GM12864 (cell line): ENCODE measurements around the gene CPNE6.

ENCODE experiments used
- DNase-seq: peaks from one replicate; pipeline ENCODE4 v3.0.0-alpha.2; 2011; ENCODE audit warnings: low read depth
- H3K4me3 ChIP-seq: 2 replicates; pipeline ENCODE4 v1.5.1; 2011; ENCODE audit warnings: mild to moderate bottlenecking, low read depth, low read length, control low read depth
- CTCF ChIP-seq: IDR thresholded peaks from 2 replicates; pipeline ENCODE4 v1.5.1; 2011; ENCODE audit warnings: low read depth, mild to moderate bottlenecking, moderate library complexity, low read length, control low read depth, inconsistent platforms; ENCODE audit errors: missing control alignments

CPNE6 gene

GRCh38 chr14:24072436-24072835 lies 1.1 kb downstream of the CPNE6 start:
- H3K4me3 ChIP-seq = no peak overlapping the region
- TF ChIP-seq CTCF = no peak
- DNase-seq = no peak

GRCh38 chr14:24072881-24073877 lies 1.8 kb downstream of the CPNE6 start:
- no peak overlapping the region for H3K4me3 ChIP-seq
- no peak for TF ChIP-seq CTCF
- DNase-seq = no peak

DNA sequence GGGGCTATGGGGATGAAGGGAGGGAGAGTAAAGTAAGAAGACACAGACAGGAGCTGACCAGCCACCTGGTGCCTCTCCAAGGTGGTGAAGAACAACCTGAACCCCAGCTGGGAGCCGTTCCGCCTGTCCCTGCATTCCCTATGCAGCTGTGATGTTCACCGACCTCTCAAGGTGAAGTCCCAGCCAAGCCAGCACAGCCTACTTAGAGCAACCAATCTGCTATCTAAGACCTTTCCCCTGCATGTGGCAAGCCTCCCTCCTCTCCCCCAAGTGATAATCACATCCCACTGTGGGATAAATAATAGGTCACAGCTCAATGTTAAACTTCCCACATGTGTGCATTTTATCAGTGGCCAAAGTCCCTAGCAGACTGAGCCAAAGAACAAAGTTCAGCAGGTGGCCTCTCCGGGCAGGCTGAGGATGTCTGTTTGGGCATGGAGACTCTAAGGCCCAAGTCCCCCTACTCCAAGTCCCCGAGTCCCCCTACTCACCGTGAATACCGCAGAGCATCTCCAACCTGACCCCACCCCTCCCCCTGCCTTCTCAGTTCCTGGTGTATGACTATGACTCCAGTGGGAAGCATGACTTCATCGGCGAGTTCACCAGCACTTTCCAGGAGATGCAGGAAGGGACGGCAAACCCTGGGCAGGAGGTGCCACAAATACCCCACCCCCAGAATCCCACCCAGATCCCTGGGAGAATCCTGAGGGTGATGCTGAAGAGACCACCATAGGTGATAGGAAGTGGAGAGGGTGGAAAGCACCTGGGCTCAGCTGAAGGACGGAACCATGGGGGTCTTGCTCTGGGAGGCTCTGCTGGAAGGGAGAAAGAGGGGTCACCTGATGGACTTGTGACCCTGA lies 3.5 kb downstream of the CPNE6 start:
- no peak for TF ChIP-seq CTCF
- no peak for DNase-seq
- H3K4me3 ChIP-seq = no peak overlapping the region

DNA sequence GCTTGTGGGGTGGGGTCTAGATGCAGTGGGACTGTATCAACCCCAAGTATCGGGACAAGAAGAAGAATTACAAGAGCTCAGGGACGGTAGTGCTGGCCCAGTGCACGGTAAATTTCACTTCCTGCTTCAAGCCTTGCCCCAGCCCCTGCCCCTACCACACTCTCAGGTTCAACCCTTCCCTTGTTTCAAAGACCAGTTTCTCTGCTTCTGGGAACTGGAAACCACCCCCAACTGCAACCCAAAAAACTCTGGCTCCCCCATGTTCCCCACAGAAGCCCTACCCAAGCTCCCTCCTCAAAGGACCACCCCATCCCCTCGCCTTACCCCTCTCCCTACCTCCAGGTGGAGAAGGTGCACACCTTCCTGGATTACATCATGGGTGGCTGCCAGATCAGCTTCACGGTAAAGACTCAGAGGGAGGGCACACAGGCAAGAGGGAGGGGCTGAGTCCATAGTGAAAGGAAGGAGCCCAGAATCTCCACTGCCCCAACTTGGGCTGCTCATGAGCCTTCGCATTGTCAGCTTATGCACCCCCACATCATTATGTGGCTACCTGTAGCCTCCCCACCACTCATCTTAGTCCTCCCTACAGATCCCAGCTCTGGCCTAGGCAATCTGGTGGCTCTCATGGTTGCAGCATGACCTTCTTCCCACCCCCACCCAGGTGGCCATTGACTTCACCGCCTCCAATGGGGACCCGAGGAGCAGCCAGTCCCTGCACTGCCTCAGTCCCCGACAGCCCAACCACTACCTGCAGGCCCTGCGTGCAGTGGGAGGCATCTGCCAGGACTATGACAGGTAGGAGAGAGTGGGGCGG lies 4.3 kb downstream of the CPNE6 start:
- H3K4me3 ChIP-seq = no peak overlapping the region
- DNase-seq = no peak
- TF ChIP-seq CTCF = no peak

DNA sequence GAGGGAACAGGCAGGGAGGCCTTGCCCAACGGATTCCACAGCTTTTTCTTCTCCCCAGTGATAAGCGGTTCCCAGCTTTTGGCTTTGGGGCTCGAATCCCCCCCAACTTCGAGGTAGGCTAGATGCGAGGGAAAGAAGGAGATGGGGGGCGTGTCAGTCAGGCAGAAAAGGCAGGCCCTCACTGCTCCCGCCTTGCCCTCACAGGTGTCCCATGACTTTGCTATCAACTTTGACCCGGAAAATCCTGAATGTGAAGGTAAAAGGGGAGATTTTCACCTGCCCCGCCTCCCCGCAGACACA lies 4.9 kb downstream of the CPNE6 start:
- no peak for TF ChIP-seq CTCF
- no peak for DNase-seq

GRCh38 chr14:24077086-24077485 lies 5.7 kb downstream of the CPNE6 start:
- no peak overlapping the region for H3K4me3 ChIP-seq
- DNase-seq = no peak
- no peak for TF ChIP-seq CTCF

More for the DNA sequence above, 4.9 kb downstream of the CPNE6 start:
- H3K4me3 ChIP-seq = no peak overlapping the region
